ENCODE measurements around the gene EMC9.

The EMC9 gene

GRCh38 chr14:24132061-24132685 is 9.2 kb downstream of the EMC9 start:
- FAIRE-seq (no peak), DNase-seq (ENCODE audit: low spot score) (no peak)

- DNase-seq (ENCODE audit: low spot score) (no peak), FAIRE-seq (no peak)
Observed at GRCh38 chr14:24131549-24131966, 9.8 kb downstream of the EMC9 start.

GRCh38 chr14:24130717-24131548 is 10.5 kb downstream of the EMC9 start:
- DNase-seq (ENCODE audit: low spot score) = no peak
- FAIRE-seq = no peak

- no peak for DNase-seq (ENCODE audit: low spot score)
- no peak for FAIRE-seq
Observed at GRCh38 chr14:24130380-24130716, 11.0 kb downstream of the EMC9 start, which contains the start of gene FITM1. FITM1 (plus strand) TSS chr14:24130659; CDS start chr14:24131564, 905 bp downstream.

- no peak for FAIRE-seq
- DNase-seq (ENCODE audit: low spot score) = no peak
Observed at GRCh38 chr14:24129410-24129998, 11.9 kb downstream of the EMC9 start.

- no peak for FAIRE-seq
Observed at GRCh38 chr14:24127673-24128072, 13.7 kb downstream of the EMC9 start.

GRCh38 chr14:24126939-24127338 is 14.5 kb downstream of the EMC9 start:
- no peak for FAIRE-seq
- no peak for DNase-seq (ENCODE audit: low spot score)

More at GRCh38 chr14:24127673-24128072, 13.7 kb downstream of the EMC9 start:
- no peak for DNase-seq (ENCODE audit: low spot score)

- DNase-seq (ENCODE audit: low spot score) (no peak), FAIRE-seq (no peak)
Observed at GRCh38 chr14:24123424-24124417, 17.7 kb downstream of the EMC9 start.

GRCh38 chr14:24122898-24123297 is 18.5 kb downstream of the EMC9 start:
- DNase-seq (ENCODE audit: low spot score) = no peak
- FAIRE-seq = no peak

- FAIRE-seq (no peak), DNase-seq (ENCODE audit: low spot score) (no peak)
Observed at GRCh38 chr14:24122416-24122815, 19.0 kb downstream of the EMC9 start.

GRCh38 chr14:24121210-24121609 is 20.2 kb downstream of the EMC9 start:
- no peak for DNase-seq (ENCODE audit: low spot score)

GRCh38 chr14:24119691-24120090 is 21.7 kb downstream of the EMC9 start:
- FAIRE-seq = no peak
- no peak for DNase-seq (ENCODE audit: low spot score)

More at GRCh38 chr14:24121210-24121609, 20.2 kb downstream of the EMC9 start:
- no peak for FAIRE-seq

GRCh38 chr14:24117179-24117578 is 24.2 kb downstream of the EMC9 start:
- DNase-seq (ENCODE audit: low spot score) (no peak), FAIRE-seq (no peak)

- DNase-seq (ENCODE audit: low spot score) (no peak), FAIRE-seq (no peak)
Observed at GRCh38 chr14:24116128-24116814, 25.1 kb downstream of the EMC9 start.

- DNase-seq (ENCODE audit: low spot score) (no peak), FAIRE-seq (no peak)
Observed at GRCh38 chr14:24115422-24116127, 25.8 kb downstream of the EMC9 start.

- DNase-seq (ENCODE audit: low spot score) (peak; percentile 98), FAIRE-seq (peak; percentile 90)
Observed at GRCh38 chr14:24114532-24115421, 26.6 kb downstream of the EMC9 start, which contains the start of the genes DCAF11 and NRL. DCAF11 (plus strand) TSS chr14:24114777; CDS start chr14:24115595, 818 bp downstream. NRL (minus strand) TSS chr14:24114949; CDS start chr14:24082848, 32,101 bp downstream.

GRCh38 chr14:24113801-24114531 is 27.4 kb downstream of the EMC9 start:
- DNase-seq (ENCODE audit: low spot score) (peak; percentile 73), FAIRE-seq (no peak)

- FAIRE-seq = no peak
Observed at GRCh38 chr14:24113379-24113800, 28.0 kb downstream of the EMC9 start.

More at GRCh38 chr14:24113379-24113800, 28.0 kb downstream of the EMC9 start:
- DNase-seq (ENCODE audit: low spot score) = no peak

Data from urothelium cell line (cell line).